Measurements from ENCODE around the gene ASCC1. TPM values are rescaled to one million over a fixed set of nuclear protein-coding genes. Genes with fewer than 3 reads are reported as not detected.
A peak's percentile ranks its signal among the peaks of the same experiment; 100 is the strongest.

ASCC1 gene
- total RNA-seq, 2 experiments from 2014 or later = 16.5 to 19.0 TPM

GRCh38 chr10:72065439-72066025 is 150.5 kb downstream of the ASCC1 start:
- ChIA-PET POLR2A (interaction anchor here (0.6 to 1.6 kb wide), 2 partner anchors 14 kb away, joined by 3 to 4 read pairs; no protein-coding TSS in a partner anchor), CTCF (no interaction called here)
- Histone ChIP-seq H3K27ac (ENCODE audit: low read depth in 1 of 2, low read length in 2 of 2) (no peak overlapping the region), H3K36me3 (ENCODE audit: insufficient read depth, low read length) (peaks cover 85% of the 10 kb centered on the region), H3K4me1 (ENCODE audit: insufficient read depth, low read length) (peaks cover 18% of the 10 kb centered on the region), H3K4me3 (ENCODE audit: low read length) (no peak overlapping the region), H3K27me3 (ENCODE audit: control insufficient read depth in 1 of 2, insufficient read depth in 2 of 2, low read length in 2 of 2) (no peaks in the 10 kb centered on the region), H3K9me3 (ENCODE audit: control insufficient read depth in 1 of 2, insufficient read depth in 1 of 2, low read length in 2 of 2) (no peaks in the 10 kb centered on the region)
- Mint-ChIP-seq H3K4me1 (ENCODE audit: low read depth) (peaks cover 38% of the 10 kb centered on the region), H3K4me3 (peak overlapping the region; percentile 7), H3K27ac (peak overlapping the region; percentile 85), H3K9me3 (no peaks in the 10 kb centered on the region), H3K36me3 (ENCODE audit: low read depth) (peaks cover 99% of the 10 kb centered on the region), H3K27me3 (peaks cover 13% of the 10 kb centered on the region)
- intact Hi-C loops (cut with DNase I, micrococcal nuclease) = no loop called here
- no peak for TF ChIP-seq CTCF (IDR thresholded peaks at IDR 0.05)
- ATAC-seq (ENCODE audit: poor library complexity) (no peak), DNase-seq (no peak)

- H3K4me3 ChIP-seq (ENCODE audit: low read length) = no peak overlapping the region
- Mint-ChIP-seq H3K9me3 (no peaks in the 10 kb centered on the region), H3K36me3 (ENCODE audit: low read depth) (peaks cover 99% of the 10 kb centered on the region), H3K27me3 (peaks cover 25% of the 10 kb centered on the region), H3K4me3 (peak overlapping the region; percentile 71), H3K27ac (peak overlapping the region; percentile 95), H3K4me1 (ENCODE audit: low read depth) (peaks cover 44% of the 10 kb centered on the region)
- TF ChIP-seq CTCF (IDR thresholded peaks at IDR 0.05) = no peak
- no peak for ATAC-seq (ENCODE audit: poor library complexity)
- H3K9me3 ChIP-seq (ENCODE audit: control insufficient read depth in 1 of 2, insufficient read depth in 1 of 2, low read length in 2 of 2) = no peaks in the 10 kb centered on the region
- ChIA-PET CTCF (no interaction called here), POLR2A (interaction anchor here (1.2 to 7.3 kb wide), 4 partner anchors 12 to 25 kb away, joined by 4 to 43 read pairs (median 4); partner anchors contain the start of gene SPOCK2)
- no peak for DNase-seq
- peaks cover 17% of the 10 kb centered on the region for H3K4me1 ChIP-seq (ENCODE audit: insufficient read depth, low read length)
- H3K36me3 ChIP-seq (ENCODE audit: insufficient read depth, low read length) = peaks cover 68% of the 10 kb centered on the region
- no peak overlapping the region for H3K27ac ChIP-seq (ENCODE audit: low read depth in 1 of 2, low read length in 2 of 2)
- H3K27me3 ChIP-seq (ENCODE audit: control insufficient read depth in 1 of 2, insufficient read depth in 2 of 2, low read length in 2 of 2) = no peaks in the 10 kb centered on the region
- intact Hi-C loops (cut with DNase I, micrococcal nuclease) = no loop called here
Observed at GRCh38 chr10:72063703-72064391, 152.2 kb downstream of the ASCC1 start.

- H3K4me3 Mint-ChIP-seq = peak overlapping the region; percentile 79
- Histone ChIP-seq H3K9me3 (ENCODE audit: control insufficient read depth in 1 of 2, insufficient read depth in 1 of 2, low read length in 2 of 2) (no peaks in the 10 kb centered on the region), H3K27ac (ENCODE audit: low read depth in 1 of 2, low read length in 2 of 2) (no peak overlapping the region), H3K4me1 (ENCODE audit: insufficient read depth, low read length) (peaks cover 11% of the 10 kb centered on the region), H3K27me3 (ENCODE audit: control insufficient read depth in 1 of 2, insufficient read depth in 2 of 2, low read length in 2 of 2) (no peaks in the 10 kb centered on the region), H3K4me3 (ENCODE audit: low read length) (no peak overlapping the region), H3K36me3 (ENCODE audit: insufficient read depth, low read length) (peaks cover 60% of the 10 kb centered on the region)
- H3K9me3 Mint-ChIP-seq = no peaks in the 10 kb centered on the region
- peaks cover 47% of the 10 kb centered on the region for H3K4me1 Mint-ChIP-seq (ENCODE audit: low read depth)
- ATAC-seq (ENCODE audit: poor library complexity) (no peak), DNase-seq (no peak)
- peaks cover 25% of the 10 kb centered on the region for H3K27me3 Mint-ChIP-seq
- ChIA-PET POLR2A (interaction anchor here (0.5 to 7.3 kb wide), 8 partner anchors 10 to 158 kb away, joined by 3 to 43 read pairs (median 4); partner anchors contain the start of genes ANAPC16, ASCC1 and SPOCK2), CTCF (interaction anchor here (1.7 kb wide), 1 partner anchor 15 kb away, joined by 10 read pairs; no protein-coding TSS in a partner anchor)
- peak overlapping the region; percentile 95 for H3K27ac Mint-ChIP-seq
- H3K36me3 Mint-ChIP-seq (ENCODE audit: low read depth) = peaks cover 96% of the 10 kb centered on the region
- intact Hi-C loops (cut with DNase I, micrococcal nuclease) = no loop called here
- TF ChIP-seq CTCF (IDR thresholded peaks at IDR 0.05) = no peak
Observed at GRCh38 chr10:72062832-72063702, 153.0 kb downstream of the ASCC1 start.
